ENCODE results near the gene HSD3B7.

HSD3B7 gene

DNA sequence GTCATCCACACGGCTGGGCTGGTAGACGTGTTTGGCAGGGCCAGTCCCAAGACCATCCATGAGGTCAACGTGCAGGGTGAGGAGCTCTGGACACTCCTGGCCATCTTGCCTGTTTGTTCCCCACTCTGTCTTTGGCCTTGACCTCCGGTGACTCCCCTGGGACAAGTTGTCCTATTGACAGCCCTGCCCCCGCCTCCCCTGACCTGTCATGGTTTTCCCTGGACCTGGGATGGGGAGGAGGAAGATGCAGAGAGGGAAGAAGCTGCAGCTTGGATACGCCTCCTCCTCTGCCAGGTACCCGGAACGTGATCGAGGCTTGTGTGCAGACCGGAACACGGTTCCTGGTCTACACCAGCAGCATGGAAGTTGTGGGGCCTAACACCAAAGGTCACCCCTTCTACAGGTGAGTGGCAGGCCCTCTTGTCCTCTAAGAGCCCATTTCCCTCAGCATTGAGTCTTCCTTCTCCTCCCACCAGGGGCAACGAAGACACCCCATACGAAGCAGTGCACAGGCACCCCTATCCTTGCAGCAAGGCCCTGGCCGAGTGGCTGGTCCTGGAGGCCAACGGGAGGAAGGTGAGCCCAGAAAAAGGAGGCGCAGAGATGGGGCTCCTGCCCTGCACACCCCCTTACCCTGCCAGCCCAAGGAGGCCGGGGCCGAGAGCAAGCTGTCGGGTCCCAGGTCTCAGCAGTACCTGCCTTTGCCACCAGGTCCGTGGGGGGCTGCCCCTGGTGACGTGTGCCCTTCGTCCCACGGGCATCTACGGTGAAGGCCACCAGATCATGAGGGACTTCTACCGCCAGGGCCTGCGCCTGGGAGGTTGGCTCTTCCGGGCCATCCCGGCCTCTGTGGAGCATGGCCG lies 1.4 kb downstream of the HSD3B7 start:
- no peak for DNase-seq (ENCODE audit: low spot score)
- Histone ChIP-seq H3K27me3 (ENCODE audit: insufficient read depth, poor library complexity, severe bottlenecking) (no peaks in the 10 kb centered on the region), H3K36me3 (ENCODE audit: low read depth) (peaks cover 10% of the 10 kb centered on the region), H3K4me3 (ENCODE audit: severe bottlenecking) (no peak overlapping the region), H3K4me1 (ENCODE audit: insufficient read depth, poor library complexity, severe bottlenecking) (no peaks in the 10 kb centered on the region), H3K27ac (ENCODE audit: poor library complexity, severe bottlenecking) (no peak overlapping the region), H3K9me3 (ENCODE audit: severe bottlenecking) (no peaks in the 10 kb centered on the region)
- TF ChIP-seq, protein P1, sequence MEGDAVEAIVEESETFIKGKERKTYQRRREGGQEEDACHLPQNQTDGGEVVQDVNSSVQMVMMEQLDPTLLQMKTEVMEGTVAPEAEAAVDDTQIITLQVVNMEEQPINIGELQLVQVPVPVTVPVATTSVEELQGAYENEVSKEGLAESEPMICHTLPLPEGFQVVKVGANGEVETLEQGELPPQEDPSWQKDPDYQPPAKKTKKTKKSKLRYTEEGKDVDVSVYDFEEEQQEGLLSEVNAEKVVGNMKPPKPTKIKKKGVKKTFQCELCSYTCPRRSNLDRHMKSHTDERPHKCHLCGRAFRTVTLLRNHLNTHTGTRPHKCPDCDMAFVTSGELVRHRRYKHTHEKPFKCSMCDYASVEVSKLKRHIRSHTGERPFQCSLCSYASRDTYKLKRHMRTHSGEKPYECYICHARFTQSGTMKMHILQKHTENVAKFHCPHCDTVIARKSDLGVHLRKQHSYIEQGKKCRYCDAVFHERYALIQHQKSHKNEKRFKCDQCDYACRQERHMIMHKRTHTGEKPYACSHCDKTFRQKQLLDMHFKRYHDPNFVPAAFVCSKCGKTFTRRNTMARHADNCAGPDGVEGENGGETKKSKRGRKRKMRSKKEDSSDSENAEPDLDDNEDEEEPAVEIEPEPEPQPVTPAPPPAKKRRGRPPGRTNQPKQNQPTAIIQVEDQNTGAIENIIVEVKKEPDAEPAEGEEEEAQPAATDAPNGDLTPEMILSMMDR (IDR thresholded peaks at IDR 0.05; ENCODE audit: poor library complexity, severe bottlenecking) = no peak
- no peak for ATAC-seq (ENCODE audit: low read depth)

DNA sequence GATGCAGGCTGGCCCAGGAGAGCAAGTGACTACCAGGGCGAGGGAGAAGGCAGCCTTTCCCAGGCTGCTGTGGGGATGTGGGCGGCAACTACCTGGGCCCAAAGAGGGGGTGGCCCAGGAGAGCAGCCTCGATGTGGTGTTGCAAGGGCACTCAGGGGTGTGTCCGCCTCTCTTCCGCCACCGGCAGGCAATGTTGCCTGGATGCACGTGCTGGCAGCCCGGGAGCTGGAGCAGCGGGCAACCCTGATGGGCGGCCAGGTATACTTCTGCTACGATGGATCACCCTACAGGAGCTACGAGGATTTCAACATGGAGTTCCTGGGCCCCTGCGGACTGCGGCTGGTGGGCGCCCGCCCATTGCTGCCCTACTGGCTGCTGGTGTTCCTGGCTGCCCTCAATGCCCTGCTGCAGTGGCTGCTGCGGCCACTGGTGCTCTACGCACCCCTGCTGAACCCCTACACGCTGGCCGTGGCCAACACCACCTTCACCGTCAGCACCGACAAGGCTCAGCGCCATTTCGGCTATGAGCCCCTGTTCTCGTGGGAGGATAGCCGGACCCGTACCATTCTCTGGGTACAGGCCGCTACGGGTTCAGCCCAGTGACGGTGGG lies 2.7 kb downstream of the HSD3B7 start:
- no peak for ATAC-seq (ENCODE audit: low read depth)
- TF ChIP-seq, protein P1 (IDR thresholded peaks at IDR 0.05; ENCODE audit: poor library complexity, severe bottlenecking) = no peak
- no peaks in the 10 kb centered on the region for H3K4me1 ChIP-seq (ENCODE audit: insufficient read depth, poor library complexity, severe bottlenecking)
- H3K27me3 ChIP-seq (ENCODE audit: insufficient read depth, poor library complexity, severe bottlenecking) = no peaks in the 10 kb centered on the region
- H3K4me3 ChIP-seq (ENCODE audit: severe bottlenecking) = no peak overlapping the region
- no peak for DNase-seq (ENCODE audit: low spot score)
- peaks cover 6% of the 10 kb centered on the region; the same call in 1 of the 2 replicates for H3K36me3 ChIP-seq (ENCODE audit: low read depth)
- no peak overlapping the region for H3K27ac ChIP-seq (ENCODE audit: poor library complexity, severe bottlenecking)
- H3K9me3 ChIP-seq (ENCODE audit: severe bottlenecking) = no peaks in the 10 kb centered on the region

DNA sequence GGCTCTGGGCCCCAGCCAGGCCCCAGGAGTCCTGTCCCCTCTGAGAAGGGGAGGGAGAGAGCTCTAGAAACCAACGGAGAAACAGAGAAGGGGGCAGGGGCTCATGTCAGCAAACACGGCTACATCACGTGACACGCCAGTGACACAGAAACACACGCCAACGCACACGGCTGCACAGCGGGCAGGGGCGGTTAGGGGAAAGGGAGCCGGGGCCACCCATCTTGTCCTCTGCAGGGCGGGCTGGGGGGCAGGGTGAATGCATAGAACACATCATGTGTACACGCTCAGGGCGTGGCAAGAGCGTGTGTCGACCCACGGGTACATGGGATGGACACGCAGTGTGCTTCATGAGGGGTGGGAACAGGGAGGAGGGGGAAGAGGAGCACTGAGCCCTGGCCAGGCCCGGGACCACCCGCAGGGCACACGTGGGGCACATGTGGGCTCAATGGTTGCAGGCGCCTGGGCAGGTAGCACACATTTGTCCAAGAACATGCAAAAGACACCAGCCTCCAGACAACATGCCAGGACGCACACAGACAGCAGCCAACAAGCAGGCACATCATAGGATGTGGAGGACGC lies 4.6 kb downstream of the HSD3B7 start:
- Histone ChIP-seq H3K4me3 (ENCODE audit: severe bottlenecking) (no peak overlapping the region), H3K36me3 (ENCODE audit: low read depth) (no peaks in the 10 kb centered on the region; the same call in 1 of the 2 replicates), H3K27me3 (ENCODE audit: insufficient read depth, poor library complexity, severe bottlenecking) (no peaks in the 10 kb centered on the region), H3K27ac (ENCODE audit: poor library complexity, severe bottlenecking) (no peak overlapping the region), H3K9me3 (ENCODE audit: severe bottlenecking) (no peaks in the 10 kb centered on the region), H3K4me1 (ENCODE audit: insufficient read depth, poor library complexity, severe bottlenecking) (no peaks in the 10 kb centered on the region)
- DNase-seq (ENCODE audit: low spot score) (no peak), ATAC-seq (ENCODE audit: low read depth) (no peak)
- TF ChIP-seq, protein P1 (IDR thresholded peaks at IDR 0.05; ENCODE audit: poor library complexity, severe bottlenecking) = no peak

DNA sequence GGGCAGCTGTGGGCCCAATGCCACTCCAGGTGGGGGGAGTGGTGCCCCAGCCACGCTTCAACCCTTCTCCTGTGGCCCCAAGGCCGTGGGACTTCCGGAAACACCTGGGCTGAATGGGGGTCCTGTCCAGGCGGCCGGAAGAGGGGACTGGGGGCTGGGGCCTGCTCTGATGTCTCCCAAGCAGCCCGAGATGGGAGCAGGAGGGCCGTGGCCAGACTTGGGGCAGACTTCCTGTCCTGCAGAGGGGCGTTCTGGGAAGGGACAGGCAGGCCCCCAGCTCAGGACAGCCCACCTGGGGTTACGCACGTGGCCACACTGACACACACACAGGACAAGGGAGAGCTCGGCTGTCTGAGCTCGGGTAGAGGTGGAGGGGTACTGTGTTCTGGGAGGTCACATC lies 5.1 kb downstream of the HSD3B7 start:
- H3K27ac ChIP-seq (ENCODE audit: poor library complexity, severe bottlenecking) = no peak overlapping the region
- DNase-seq (ENCODE audit: low spot score) = peak; percentile 49
- TF ChIP-seq, protein P1 (IDR thresholded peaks at IDR 0.05; ENCODE audit: poor library complexity, severe bottlenecking) = no peak
- H3K27me3 ChIP-seq (ENCODE audit: insufficient read depth, poor library complexity, severe bottlenecking) = no peaks in the 10 kb centered on the region
- no peaks in the 10 kb centered on the region for H3K4me1 ChIP-seq (ENCODE audit: insufficient read depth, poor library complexity, severe bottlenecking)
- no peak for ATAC-seq (ENCODE audit: low read depth)
- H3K4me3 ChIP-seq (ENCODE audit: severe bottlenecking) = no peak overlapping the region
- H3K9me3 ChIP-seq (ENCODE audit: severe bottlenecking) = no peaks in the 10 kb centered on the region
- H3K36me3 ChIP-seq (ENCODE audit: low read depth) = no peaks in the 10 kb centered on the region
